ENCODE measurements around the gene HS3ST3B1.

The HS3ST3B1 gene

GRCh38 chr17:14334276-14334840, 33.5 kb downstream of the HS3ST3B1 start:
- Histone ChIP-seq H3K4me1 (ENCODE audit: control insufficient read depth, insufficient read depth, low read length, unreplicated experiment) (peaks cover 8% of the 10 kb centered on the region), H3K36me3 (ENCODE audit: insufficient read depth, low read length) (no peaks in the 10 kb centered on the region), H3K27me3 (ENCODE audit: insufficient read depth, low read length) (no peaks in the 10 kb centered on the region), H3K4me3 (ENCODE audit: low read depth, low read length) (no peak overlapping the region), H3K79me2 (ENCODE audit: control insufficient read depth, insufficient read depth, low read length, unreplicated experiment) (peaks cover 13% of the 10 kb centered on the region), H2AFZ (ENCODE audit: low read length, unreplicated experiment) (no peak overlapping the region), H3K27ac (ENCODE audit: low read depth, low read length) (no peak overlapping the region)

GRCh38 chr17:14334919-14335318, 34.0 kb downstream of the HS3ST3B1 start:
- Histone ChIP-seq H3K27me3 (ENCODE audit: insufficient read depth, low read length) (no peaks in the 10 kb centered on the region), H3K4me1 (ENCODE audit: control insufficient read depth, insufficient read depth, low read length, unreplicated experiment) (peaks cover 8% of the 10 kb centered on the region), H3K4me3 (ENCODE audit: low read depth, low read length) (no peak overlapping the region), H2AFZ (ENCODE audit: low read length, unreplicated experiment) (no peak overlapping the region), H3K36me3 (ENCODE audit: insufficient read depth, low read length) (no peaks in the 10 kb centered on the region), H3K79me2 (ENCODE audit: control insufficient read depth, insufficient read depth, low read length, unreplicated experiment) (peaks cover 13% of the 10 kb centered on the region), H3K27ac (ENCODE audit: low read depth, low read length) (no peak overlapping the region)

- no peak overlapping the region for H3K27ac ChIP-seq (ENCODE audit: low read depth, low read length)
- no peaks in the 10 kb centered on the region for H3K36me3 ChIP-seq (ENCODE audit: insufficient read depth, low read length)
- H3K79me2 ChIP-seq (ENCODE audit: control insufficient read depth, insufficient read depth, low read length, unreplicated experiment) = peaks cover 13% of the 10 kb centered on the region
- no peaks in the 10 kb centered on the region for H3K27me3 ChIP-seq (ENCODE audit: insufficient read depth, low read length)
- H3K4me3 ChIP-seq (ENCODE audit: low read depth, low read length) = no peak overlapping the region
- no peak overlapping the region for H2AFZ ChIP-seq (ENCODE audit: low read length, unreplicated experiment)
- peaks cover 8% of the 10 kb centered on the region for H3K4me1 ChIP-seq (ENCODE audit: control insufficient read depth, insufficient read depth, low read length, unreplicated experiment)
Measured at GRCh38 chr17:14336418-14336817, 35.5 kb downstream of the HS3ST3B1 start.

- peaks cover 8% of the 10 kb centered on the region for H3K4me1 ChIP-seq (ENCODE audit: control insufficient read depth, insufficient read depth, low read length, unreplicated experiment)
- H3K79me2 ChIP-seq (ENCODE audit: control insufficient read depth, insufficient read depth, low read length, unreplicated experiment) = peaks cover 15% of the 10 kb centered on the region
- H3K27ac ChIP-seq (ENCODE audit: low read depth, low read length) = no peak overlapping the region
- no peaks in the 10 kb centered on the region for H3K36me3 ChIP-seq (ENCODE audit: insufficient read depth, low read length)
- no peak overlapping the region for H2AFZ ChIP-seq (ENCODE audit: low read length, unreplicated experiment)
- no peak overlapping the region for H3K4me3 ChIP-seq (ENCODE audit: low read depth, low read length)
- H3K27me3 ChIP-seq (ENCODE audit: insufficient read depth, low read length) = no peaks in the 10 kb centered on the region
Measured at GRCh38 chr17:14337596-14338079, 36.8 kb downstream of the HS3ST3B1 start.

- Histone ChIP-seq H3K36me3 (ENCODE audit: insufficient read depth, low read length) (no peaks in the 10 kb centered on the region), H3K27ac (ENCODE audit: low read depth, low read length) (no peak overlapping the region), H3K4me3 (ENCODE audit: low read depth, low read length) (no peak overlapping the region), H3K27me3 (ENCODE audit: insufficient read depth, low read length) (no peaks in the 10 kb centered on the region), H2AFZ (ENCODE audit: low read length, unreplicated experiment) (no peak overlapping the region), H3K4me1 (ENCODE audit: control insufficient read depth, insufficient read depth, low read length, unreplicated experiment) (no peaks in the 10 kb centered on the region), H3K79me2 (ENCODE audit: control insufficient read depth, insufficient read depth, low read length, unreplicated experiment) (peaks cover 6% of the 10 kb centered on the region)
Measured at GRCh38 chr17:14340857-14341754, 40.2 kb downstream of the HS3ST3B1 start.

- H3K27ac ChIP-seq (ENCODE audit: low read depth, low read length) = no peak overlapping the region
- H3K36me3 ChIP-seq (ENCODE audit: insufficient read depth, low read length) = no peaks in the 10 kb centered on the region
- no peak overlapping the region for H3K4me3 ChIP-seq (ENCODE audit: low read depth, low read length)
- H2AFZ ChIP-seq (ENCODE audit: low read length, unreplicated experiment) = no peak overlapping the region
- H3K4me1 ChIP-seq (ENCODE audit: control insufficient read depth, insufficient read depth, low read length, unreplicated experiment) = no peaks in the 10 kb centered on the region
- peaks cover 6% of the 10 kb centered on the region for H3K79me2 ChIP-seq (ENCODE audit: control insufficient read depth, insufficient read depth, low read length, unreplicated experiment)
- no peaks in the 10 kb centered on the region for H3K27me3 ChIP-seq (ENCODE audit: insufficient read depth, low read length)
Measured at GRCh38 chr17:14341866-14342265, 41.0 kb downstream of the HS3ST3B1 start.

GRCh38 chr17:14346801-14347200, 45.9 kb downstream of the HS3ST3B1 start:
- peaks cover 7% of the 10 kb centered on the region; the same call in 1 of the 2 replicates for H3K36me3 ChIP-seq (ENCODE audit: insufficient read depth, low read length)

GRCh38 chr17:14351493-14351892, 50.6 kb downstream of the HS3ST3B1 start:
- Histone ChIP-seq H3K36me3 (ENCODE audit: insufficient read depth, low read length) (peaks cover 7% of the 10 kb centered on the region; the same call in 1 of the 2 replicates), H3K4me3 (ENCODE audit: low read depth, low read length) (no peak overlapping the region), H3K27me3 (ENCODE audit: insufficient read depth, low read length) (no peaks in the 10 kb centered on the region), H3K27ac (ENCODE audit: low read depth, low read length) (no peak overlapping the region), H2AFZ (ENCODE audit: low read length, unreplicated experiment) (no peak overlapping the region), H3K79me2 (ENCODE audit: control insufficient read depth, insufficient read depth, low read length, unreplicated experiment) (no peaks in the 10 kb centered on the region), H3K4me1 (ENCODE audit: control insufficient read depth, insufficient read depth, low read length, unreplicated experiment) (no peaks in the 10 kb centered on the region)

More at GRCh38 chr17:14346801-14347200, 45.9 kb downstream of the HS3ST3B1 start:
- Histone ChIP-seq H3K79me2 (ENCODE audit: control insufficient read depth, insufficient read depth, low read length, unreplicated experiment) (peaks cover 5% of the 10 kb centered on the region), H3K27me3 (ENCODE audit: insufficient read depth, low read length) (no peaks in the 10 kb centered on the region), H2AFZ (ENCODE audit: low read length, unreplicated experiment) (no peak overlapping the region), H3K4me3 (ENCODE audit: low read depth, low read length) (no peak overlapping the region), H3K27ac (ENCODE audit: low read depth, low read length) (no peak overlapping the region), H3K4me1 (ENCODE audit: control insufficient read depth, insufficient read depth, low read length, unreplicated experiment) (no peaks in the 10 kb centered on the region)

- H3K27ac ChIP-seq (ENCODE audit: low read depth, low read length) = no peak overlapping the region
- H2AFZ ChIP-seq (ENCODE audit: low read length, unreplicated experiment) = no peak overlapping the region
- H3K36me3 ChIP-seq (ENCODE audit: insufficient read depth, low read length) = peaks cover 7% of the 10 kb centered on the region; the same call in 1 of the 2 replicates
- H3K79me2 ChIP-seq (ENCODE audit: control insufficient read depth, insufficient read depth, low read length, unreplicated experiment) = no peaks in the 10 kb centered on the region
- H3K4me1 ChIP-seq (ENCODE audit: control insufficient read depth, insufficient read depth, low read length, unreplicated experiment) = no peaks in the 10 kb centered on the region
- H3K27me3 ChIP-seq (ENCODE audit: insufficient read depth, low read length) = no peaks in the 10 kb centered on the region
- no peak overlapping the region for H3K4me3 ChIP-seq (ENCODE audit: low read depth, low read length)
Measured at GRCh38 chr17:14352136-14352535, 51.3 kb downstream of the HS3ST3B1 start.

GRCh38 chr17:14353861-14354474, 53.1 kb downstream of the HS3ST3B1 start:
- H3K79me2 ChIP-seq (ENCODE audit: control insufficient read depth, insufficient read depth, low read length, unreplicated experiment) = no peaks in the 10 kb centered on the region
- no peak overlapping the region for H2AFZ ChIP-seq (ENCODE audit: low read length, unreplicated experiment)

More at GRCh38 chr17:14353861-14354474, 53.1 kb downstream of the HS3ST3B1 start:
- Histone ChIP-seq H3K4me1 (ENCODE audit: control insufficient read depth, insufficient read depth, low read length, unreplicated experiment) (no peaks in the 10 kb centered on the region), H3K4me3 (ENCODE audit: low read depth, low read length) (no peak overlapping the region), H3K36me3 (ENCODE audit: insufficient read depth, low read length) (peaks cover 2% of the 10 kb centered on the region; the same call in 1 of the 2 replicates), H3K27me3 (ENCODE audit: insufficient read depth, low read length) (no peaks in the 10 kb centered on the region), H3K27ac (ENCODE audit: low read depth, low read length) (no peak overlapping the region)

All from ACC112 (cell line).